Kidney (tissue), 14 donors: ENCODE data around the gene SUPT16H. TPM values are rescaled to one million over a fixed set of nuclear protein-coding genes. Genes with fewer than 3 reads are reported as not detected.

Experiments used
- DNase-seq, 5 donors: peaks; one replicate each; pipeline ENCODE4 v3.0.0-alpha.2; 2013 to 2020
- FAIRE-seq: peaks from 2 replicates; lab custom pipeline; 2012; peaks lifted over from hg19 to GRCh38; lab: Jason Lieb, UNC
- H3K27ac ChIP-seq, 2 donors: one replicate each; pipeline ENCODE4 v1.7.0; 2013; ENCODE audit warnings: low read depth in 2 of 2, low read length in 2 of 2, inconsistent platforms in 1 of 2
- H3K27me3 ChIP-seq: one replicate; pipeline ENCODE4 v1.7.1; 2013; ENCODE audit warnings: low read length, inconsistent platforms; ENCODE audit not compliant: control insufficient read depth, insufficient read depth
- H3K36me3 ChIP-seq, 3 donors: one replicate each; pipeline versions ENCODE4 v1.7.0 to v1.7.1; 2013; ENCODE audit warnings: low read length in 3 of 3, control low read depth in 1 of 3, inconsistent platforms in 1 of 3; ENCODE audit not compliant: insufficient read depth in 3 of 3, control insufficient read depth in 2 of 3
- H3K4me1 ChIP-seq, 3 donors: one replicate each; pipeline versions ENCODE4 v1.7.0 to v1.7.1; 2013; ENCODE audit warnings: low read length in 3 of 3, inconsistent platforms in 1 of 3, low read depth in 1 of 3; ENCODE audit not compliant: control insufficient read depth in 2 of 3, insufficient read depth in 2 of 3
- H3K4me3 ChIP-seq, 3 donors: one replicate each; pipeline versions ENCODE4 v1.7.0 to v1.8.1; 2013; ENCODE audit warnings: low read length in 3 of 3, control low read depth in 1 of 3, inconsistent platforms in 1 of 3
- H3K9ac ChIP-seq, 3 donors: one replicate each; pipeline versions ENCODE4 v1.7.0 to v1.7.1; 2013; ENCODE audit warnings: low read length in 3 of 3, control low read depth in 1 of 3, inconsistent platforms in 1 of 3
- H3K9me3 ChIP-seq, 3 donors: one replicate each; pipeline versions ENCODE4 v1.7.0 to v1.7.1; 2013; ENCODE audit warnings: low read length in 3 of 3, control low read depth in 1 of 3, inconsistent platforms in 1 of 3; ENCODE audit not compliant: control insufficient read depth in 2 of 3, insufficient read depth in 1 of 3
- intact Hi-C: fragments of 100-400 bp; cut with DNase I; formaldehyde crosslinking; loops from one replicate; pipeline ENCODE4 v1.11.1; 2022
- polyA plus RNA-seq: library from polyadenylated mRNA; stranded (reverse); fragments of 350-450 nt; fragmentation: Illumina TruSeq; extraction: RNeasy Lipid Tissue Mini Kit (QIAGEN cat#74804); gene quantifications from one replicate; pipeline ENCODE4 v1.2.3, GENCODE V29; 2014; ENCODE audit warnings: low read depth, low replicate concordance; ENCODE audit not compliant: insufficient read depth
- total RNA-seq: library from RNA; stranded (reverse); fragmentation: NEBNext Ultra II Directional; extraction: Animal tissue kit (Norgen Biotek cat#: 25700); gene quantifications from one replicate; pipeline ENCODE4 v1.2.1, GENCODE V29; 2021
- TF ChIP-seq, protein P1 (sequence below): IDR thresholded peaks from 3 replicates; pipeline ENCODE4 v1.5.1; 2012; ENCODE audit warnings: mild to moderate bottlenecking, moderate library complexity, borderline replicate concordance; ENCODE audit not compliant: insufficient read depth; ENCODE audit errors: extremely low read depth
- donor health status: control.
- donor health status: control.
- donor health status: control.
- donor health status: control.
- donor health status: control.
- donor health status: DM: yes; HTN: yes; CAD: no.
- donor health status: Normal renal cell carcinoma (clear cell type).

The SUPT16H gene
- total and polyA plus RNA-seq, 2 donors from 2014 or later: 38.1 to 58.8 TPM

DNA sequence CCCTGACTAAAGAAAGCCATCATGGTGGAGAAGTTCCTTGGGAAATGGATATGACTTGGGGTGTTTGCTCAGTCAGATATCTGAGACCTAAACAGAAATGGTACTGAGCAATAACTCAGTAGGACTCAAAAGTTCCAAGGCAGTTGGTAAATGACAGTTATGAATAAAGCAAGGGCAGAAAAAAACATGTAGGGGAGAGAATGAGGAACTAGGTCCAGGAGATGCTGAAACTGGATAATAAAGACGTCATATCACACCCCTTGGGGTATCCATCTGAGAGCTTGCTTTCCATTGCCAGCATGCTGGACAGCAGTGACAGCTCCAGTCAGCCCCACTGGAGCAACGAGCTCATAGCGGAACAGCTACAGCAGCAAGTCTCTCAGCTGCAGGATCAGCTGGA lies 66.4 kb downstream of the SUPT16H start:
- Histone ChIP-seq H3K27me3 (no peaks in the 10 kb centered on the region), H3K4me1 (no peaks in the 10 kb centered on the region), H3K27ac (no peak overlapping the region), H3K9me3 (no peaks in the 10 kb centered on the region), H3K36me3 (no peaks in the 10 kb centered on the region), H3K4me3 (no peak overlapping the region), H3K9ac (no peak overlapping the region)
- DNase-seq (no peak), FAIRE-seq (no peak)
- intact Hi-C loops: no loop called here
- TF ChIP-seq, protein P1, sequence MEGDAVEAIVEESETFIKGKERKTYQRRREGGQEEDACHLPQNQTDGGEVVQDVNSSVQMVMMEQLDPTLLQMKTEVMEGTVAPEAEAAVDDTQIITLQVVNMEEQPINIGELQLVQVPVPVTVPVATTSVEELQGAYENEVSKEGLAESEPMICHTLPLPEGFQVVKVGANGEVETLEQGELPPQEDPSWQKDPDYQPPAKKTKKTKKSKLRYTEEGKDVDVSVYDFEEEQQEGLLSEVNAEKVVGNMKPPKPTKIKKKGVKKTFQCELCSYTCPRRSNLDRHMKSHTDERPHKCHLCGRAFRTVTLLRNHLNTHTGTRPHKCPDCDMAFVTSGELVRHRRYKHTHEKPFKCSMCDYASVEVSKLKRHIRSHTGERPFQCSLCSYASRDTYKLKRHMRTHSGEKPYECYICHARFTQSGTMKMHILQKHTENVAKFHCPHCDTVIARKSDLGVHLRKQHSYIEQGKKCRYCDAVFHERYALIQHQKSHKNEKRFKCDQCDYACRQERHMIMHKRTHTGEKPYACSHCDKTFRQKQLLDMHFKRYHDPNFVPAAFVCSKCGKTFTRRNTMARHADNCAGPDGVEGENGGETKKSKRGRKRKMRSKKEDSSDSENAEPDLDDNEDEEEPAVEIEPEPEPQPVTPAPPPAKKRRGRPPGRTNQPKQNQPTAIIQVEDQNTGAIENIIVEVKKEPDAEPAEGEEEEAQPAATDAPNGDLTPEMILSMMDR: no peak

DNA sequence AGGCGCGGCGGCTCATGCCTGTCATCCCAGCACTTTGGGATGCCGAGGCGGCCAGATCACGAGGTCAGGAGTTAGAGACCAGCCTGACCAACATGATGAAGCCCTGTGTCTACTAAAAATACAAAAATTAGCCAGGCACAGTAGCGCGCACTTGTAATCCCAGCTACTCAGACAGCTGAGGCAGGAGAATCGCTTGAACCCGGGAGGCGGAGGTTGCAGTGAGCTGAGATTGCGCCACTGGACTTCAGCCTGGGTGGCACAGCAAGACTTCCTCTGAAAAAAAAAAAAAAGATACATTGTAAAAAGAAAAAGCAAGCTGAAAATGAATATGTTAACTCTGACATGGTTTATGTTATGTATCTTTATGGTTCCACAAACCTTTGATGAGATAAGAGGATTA lies 70.3 kb downstream of the SUPT16H start:
- Histone ChIP-seq H3K27ac (no peak overlapping the region), H3K27me3 (no peaks in the 10 kb centered on the region), H3K9ac (no peak overlapping the region), H3K9me3 (no peaks in the 10 kb centered on the region), H3K4me3 (no peak overlapping the region), H3K4me1 (peaks cover 0 to under 1% (median 0%) of the 10 kb centered on the region in 3 donors), H3K36me3 (no peaks in the 10 kb centered on the region)
- TF ChIP-seq, protein P1: no peak
- DNase-seq (no peak), FAIRE-seq (no peak)
- intact Hi-C loops: no loop called here

DNA sequence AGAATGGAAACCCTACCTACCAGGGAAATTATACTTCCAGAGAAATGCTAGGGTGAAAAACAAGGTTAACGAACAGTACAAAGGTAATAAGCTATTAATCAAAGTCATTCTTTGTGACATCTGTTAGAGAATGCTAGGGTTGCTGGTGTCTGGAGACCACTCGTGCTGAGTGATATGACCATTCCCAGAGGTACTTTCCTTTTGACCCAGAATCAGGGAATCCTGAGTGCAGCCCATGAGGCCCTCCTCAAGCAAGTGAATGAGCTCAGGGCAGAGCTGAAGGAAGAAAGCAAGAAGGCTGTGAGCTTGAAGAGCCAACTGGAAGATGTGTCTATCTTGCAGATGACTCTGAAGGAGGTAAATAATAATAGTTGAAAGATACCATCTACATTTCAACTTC lies 72.2 kb downstream of the SUPT16H start:
- Histone ChIP-seq H3K9me3 (no peaks in the 10 kb centered on the region), H3K27ac (no peak overlapping the region), H3K36me3 (no peaks in the 10 kb centered on the region), H3K4me1 (peaks cover 0 to 5% (median 4%) of the 10 kb centered on the region in 3 donors), H3K4me3 (no peak overlapping the region), H3K9ac (no peak overlapping the region), H3K27me3 (no peaks in the 10 kb centered on the region)
- TF ChIP-seq, protein P1: no peak
- DNase-seq (no peak), FAIRE-seq (no peak)
- intact Hi-C loops: no loop called here

DNA sequence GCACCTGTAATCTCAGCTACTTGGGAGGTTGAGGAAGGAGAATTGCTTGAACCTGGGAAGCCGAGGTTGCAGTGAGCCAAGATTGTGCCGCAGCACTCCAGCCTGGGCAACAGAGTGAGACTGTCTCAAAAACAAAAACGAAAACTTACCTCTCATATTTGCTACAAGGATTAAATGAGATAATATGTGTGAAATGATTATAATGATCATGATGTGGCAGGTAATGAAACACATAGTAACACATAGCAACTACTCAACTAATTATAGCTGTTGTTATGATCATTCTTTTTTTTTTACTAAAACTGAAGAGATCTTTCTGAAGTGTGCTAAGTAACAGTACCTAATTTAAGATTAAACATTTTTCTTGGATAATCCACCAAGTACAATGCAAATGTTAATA lies 73.9 kb downstream of the SUPT16H start:
- Histone ChIP-seq H3K27me3 (no peaks in the 10 kb centered on the region), H3K36me3 (no peaks in the 10 kb centered on the region), H3K9me3 (no peaks in the 10 kb centered on the region), H3K4me1 (peaks cover 0 to 5% (median 4%) of the 10 kb centered on the region in 3 donors), H3K27ac (no peak overlapping the region), H3K4me3 (no peak overlapping the region), H3K9ac (no peak overlapping the region)
- FAIRE-seq (no peak), DNase-seq (no peak)
- TF ChIP-seq, protein P1: no peak
- intact Hi-C loops: no loop called here
